ENCODE data around the gene BDH1.

BDH1 gene

GRCh38 chr3:197460002-197460401 lies 95.8 kb downstream of the BDH1 start:
- no peak for DNase-seq (ENCODE audit: low read depth)
